Forelimb muscle (tissue), 1 donor: Measurements from ENCODE around the gene KIAA0319L. TPM values are rescaled to one million over a fixed set of nuclear protein-coding genes. Genes with fewer than 3 reads are reported as not detected.

Experiments
- DNase-seq: peaks from one replicate; pipeline ENCODE4 v3.0.0-alpha.2; 2013; ENCODE audit warnings: low read depth
- polyA plus RNA-seq: library from polyadenylated mRNA; unstranded; fragments of 120-200 nt; gene quantifications from one replicate; pipeline ENCODE4 v1.2.1, GENCODE V29; 2013; ENCODE audit not compliant: insufficient read length

KIAA0319L gene
- polyA plus RNA-seq, 1 donor: 35.6 TPM

DNA sequence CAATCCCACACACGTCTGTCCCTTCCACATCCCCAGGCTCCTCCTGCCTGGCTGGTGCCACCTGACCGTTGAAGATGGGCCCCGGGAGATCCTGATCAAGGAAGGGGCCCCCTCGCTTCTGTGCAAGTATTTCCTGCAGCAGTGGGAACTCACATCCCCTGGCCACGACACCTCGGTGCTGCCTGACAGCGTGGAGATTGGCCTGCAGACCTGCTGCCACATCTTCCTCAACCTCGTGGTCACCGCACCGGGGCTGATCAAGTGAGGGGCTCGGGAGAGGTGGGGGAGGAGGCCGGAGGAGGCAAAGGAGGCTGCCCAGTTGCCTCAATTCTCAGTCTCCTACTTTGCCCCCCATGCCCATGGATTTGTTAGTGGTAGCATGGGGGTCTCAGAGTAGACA, 6.0 kb upstream of the KIAA0319L start:
- no peak for DNase-seq

GRCh38 chr1:35561972-35562680, 4.9 kb upstream of the KIAA0319L start:
- DNase-seq: no peak

GRCh38 chr1:35561297-35561971, 4.2 kb upstream of the KIAA0319L start:
- no peak for DNase-seq

- DNase-seq: no peak
Measured at GRCh38 chr1:35560256-35561225, 3.3 kb upstream of the KIAA0319L start.

GRCh38 chr1:35559317-35559944, 2.2 kb upstream of the KIAA0319L start:
- DNase-seq: no peak

GRCh38 chr1:35558374-35559316, 1.4 kb upstream of the KIAA0319L start:
- DNase-seq: no peak

- peak; percentile 90 for DNase-seq
Measured at GRCh38 chr1:35557611-35558373, 589 bp upstream of the KIAA0319L start, which contains the start of gene NCDN. Gene NCDN, plus strand, starts transcription at chr1:35557799. Its CDS starts 392 bp downstream, at chr1:35558191.

DNA sequence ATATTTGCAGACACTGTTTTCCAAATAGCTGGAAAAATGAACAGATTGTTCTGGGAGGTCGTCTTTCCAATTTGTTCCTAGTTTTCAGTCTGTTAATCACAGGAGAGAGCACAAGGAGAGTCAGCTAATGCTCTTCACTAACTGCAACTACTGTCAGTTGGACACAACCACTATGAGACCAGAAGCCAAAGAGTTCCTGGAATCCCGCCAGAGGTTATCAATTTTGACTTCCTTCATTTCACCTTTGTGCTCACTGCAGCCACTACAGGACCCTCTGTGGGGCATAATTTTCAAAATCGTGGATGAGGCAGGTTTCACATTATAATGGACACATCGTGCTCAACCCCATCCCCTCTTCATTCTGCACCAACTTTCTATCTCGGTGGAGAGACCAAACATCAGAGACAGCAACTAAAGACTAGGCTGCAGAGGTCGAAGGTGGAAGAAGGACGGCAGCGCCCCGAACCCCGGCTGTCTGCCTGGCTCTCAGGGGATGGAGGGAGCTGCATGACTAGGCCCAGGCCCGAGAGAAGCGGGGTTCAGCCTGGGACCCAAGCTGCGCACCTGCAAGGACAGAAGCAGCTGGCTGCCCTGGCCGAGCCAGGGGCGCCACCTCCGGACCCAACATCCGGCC, 602 bp downstream of the KIAA0319L start:
- DNase-seq: no peak

DNA sequence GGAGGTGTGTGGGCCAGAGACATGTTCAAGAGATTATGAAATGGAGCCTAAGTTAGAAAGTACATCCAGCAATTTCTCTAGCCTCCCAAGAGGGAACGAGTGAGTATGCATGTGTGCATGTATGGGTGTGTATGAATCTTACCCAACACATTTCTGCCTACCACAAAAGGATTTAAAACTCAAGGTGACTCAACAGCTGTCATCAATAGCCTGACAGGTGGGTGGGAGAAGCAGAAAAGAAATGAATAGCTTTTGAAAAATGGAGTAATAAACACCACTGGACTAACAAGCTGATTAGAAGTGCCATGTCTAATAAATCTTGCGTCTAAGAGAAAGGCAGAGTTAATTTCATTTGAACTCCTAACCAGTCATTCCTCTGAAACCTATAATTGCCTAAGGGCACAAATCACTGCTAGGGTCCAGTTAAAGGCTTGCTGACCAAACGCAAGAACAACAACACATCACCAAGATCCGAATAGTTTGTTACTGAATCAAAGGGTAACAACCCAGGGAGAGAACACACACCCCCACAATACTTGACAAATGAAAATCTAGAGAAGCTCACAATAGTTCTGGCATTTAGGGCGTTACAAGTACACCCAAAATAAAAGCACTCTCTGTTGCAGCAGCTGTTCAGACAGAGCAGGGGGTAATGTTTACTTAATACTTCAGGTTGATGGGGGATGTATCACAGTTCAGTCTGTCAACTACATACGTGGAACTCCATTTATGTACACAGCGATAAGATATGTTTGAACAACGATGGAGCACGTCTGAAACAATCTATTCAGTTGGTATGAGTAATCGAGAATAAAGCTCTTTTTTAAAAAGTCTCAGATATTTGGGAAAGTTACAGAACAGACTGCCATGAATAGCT, 1.4 kb downstream of the KIAA0319L start:
- DNase-seq: no peak

GRCh38 chr1:35555212-35555584, 2.0 kb downstream of the KIAA0319L start:
- DNase-seq: no peak

GRCh38 chr1:35554266-35555211, 2.7 kb downstream of the KIAA0319L start:
- no peak for DNase-seq

GRCh38 chr1:35553851-35554250, 3.4 kb downstream of the KIAA0319L start:
- no peak for DNase-seq

DNA sequence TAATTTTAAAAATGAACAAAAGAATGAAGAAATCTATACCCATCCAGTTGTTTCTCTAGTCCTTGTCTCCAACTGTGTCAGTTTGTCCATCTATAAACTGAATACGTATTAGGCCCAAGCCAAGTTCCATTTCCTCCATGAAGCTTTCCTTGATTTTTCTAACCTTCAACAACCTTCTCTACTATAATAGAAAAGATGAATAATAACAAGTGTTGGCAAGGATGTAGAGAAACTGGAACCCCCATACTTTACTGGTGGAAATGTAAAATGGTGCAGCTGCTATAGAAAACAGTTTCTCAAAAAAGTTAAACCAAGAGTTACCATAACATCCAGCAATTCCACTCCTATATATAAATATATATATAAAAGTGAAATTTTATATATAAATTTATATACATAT, 10.6 kb downstream of the KIAA0319L start:
- DNase-seq: no peak

DNA sequence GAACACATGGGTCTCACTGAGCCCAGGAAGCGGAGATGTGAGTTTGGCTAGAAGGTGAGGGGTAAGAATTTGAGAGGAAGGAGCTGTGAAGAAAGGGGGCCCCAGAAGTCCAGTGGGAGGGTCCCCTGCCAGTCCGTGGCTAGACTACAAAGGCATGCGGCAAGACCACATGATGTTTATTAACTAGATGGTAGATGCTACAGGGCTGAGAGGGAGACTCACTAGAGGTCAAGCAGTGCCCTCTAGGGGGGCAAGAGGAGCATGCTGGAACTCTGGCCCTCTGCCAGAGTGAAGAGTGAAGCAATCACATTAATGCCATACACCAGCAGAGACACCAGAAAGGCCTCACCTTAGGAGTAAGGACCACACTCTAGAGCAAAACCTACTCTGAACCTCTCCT, 12.2 kb downstream of the KIAA0319L start:
- DNase-seq: no peak

DNA sequence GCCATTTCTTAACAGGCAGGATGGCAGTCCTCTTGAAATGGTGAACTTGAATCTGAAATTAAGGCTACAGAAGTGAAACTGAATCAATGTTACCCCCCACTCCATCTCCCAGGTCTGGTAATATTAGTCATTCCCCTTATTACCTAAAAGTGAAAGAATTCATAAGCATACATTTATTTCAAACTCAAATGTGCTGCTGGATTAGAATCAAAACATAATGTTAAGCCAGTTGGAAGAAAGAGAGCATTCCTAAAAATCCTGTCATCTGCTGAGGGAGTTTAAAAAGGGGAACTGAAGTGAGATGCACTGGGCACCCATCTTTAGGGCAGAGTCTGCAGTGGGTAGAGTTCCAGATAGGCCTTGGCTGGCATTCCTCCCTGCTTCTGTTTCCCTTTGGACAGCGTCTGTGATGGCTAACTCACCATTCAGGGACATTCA, 17.4 kb downstream of the KIAA0319L start:
- DNase-seq: no peak

DNA sequence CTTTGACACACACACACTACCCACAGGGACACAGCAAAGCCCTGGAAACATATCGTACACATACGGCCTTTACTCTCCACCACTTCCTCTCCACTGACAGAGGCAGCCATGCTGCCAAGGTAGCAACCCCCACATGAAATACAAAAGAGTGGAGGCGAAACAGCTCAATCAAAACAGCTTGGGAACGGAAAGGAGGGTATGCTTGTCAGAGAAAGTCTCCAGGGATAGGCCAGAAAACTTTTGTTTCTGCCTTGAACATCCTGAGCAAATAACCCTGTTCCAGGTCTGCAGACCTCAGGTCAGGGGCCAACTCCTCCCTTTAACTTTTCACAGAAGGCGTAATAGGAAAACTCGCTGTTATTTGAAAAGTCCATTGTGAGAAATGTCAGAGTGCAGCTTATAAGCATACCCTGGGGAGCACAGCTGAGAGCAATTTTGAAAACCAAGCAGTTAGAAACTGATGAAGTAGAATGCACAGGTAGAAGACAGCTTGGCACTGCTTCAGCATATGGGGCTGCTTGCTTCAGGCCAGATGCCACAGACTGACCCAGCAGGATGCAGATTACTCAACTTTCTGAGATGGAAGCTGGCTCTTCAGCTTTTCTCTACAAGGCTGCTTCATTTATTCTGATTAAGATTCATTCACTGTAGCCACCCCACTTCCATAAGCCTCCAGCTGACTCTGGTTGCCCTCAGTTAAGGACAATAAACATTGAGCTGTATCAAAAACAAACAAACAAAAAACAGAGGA, 18.0 kb downstream of the KIAA0319L start:
- no peak for DNase-seq
